Upper lobe of right lung (tissue), 1 donor: ENCODE data around the gene NUSAP1. TPM values are rescaled to one million over a fixed set of nuclear protein-coding genes. Genes with fewer than 3 reads are reported as not detected.
A peak's percentile ranks its signal among the peaks of the same experiment; 100 is the strongest.

ENCODE experiments used
- ATAC-seq: fragments of 200-7000 bp; cut with Tn5 transposase; one replicate; pipeline ENCODE4 v1.9.1; 2020; ENCODE audit warnings: mild to moderate bottlenecking, moderate library complexity
- DNase-seq: peaks from one replicate; pipeline ENCODE4 v3.0.0-alpha.2; 2020
- H3K27ac ChIP-seq: fragments of 200-600 bp; one replicate; pipeline ENCODE4 v1.8.0; 2022
- H3K27me3 ChIP-seq: fragments of 200-600 bp; one replicate; pipeline ENCODE4 v1.8.0; 2022; ENCODE audit warnings: mild to moderate bottlenecking
- H3K36me3 ChIP-seq: fragments of 200-600 bp; one replicate; pipeline ENCODE4 v1.8.0; 2022
- H3K4me1 ChIP-seq: fragments of 200-600 bp; one replicate; pipeline ENCODE4 v1.8.0; 2022
- H3K4me3 ChIP-seq: fragments of 200-600 bp; one replicate; pipeline ENCODE4 v1.8.0; 2022; ENCODE audit warnings: mild to moderate bottlenecking
- H3K9me3 ChIP-seq: fragments of 200-600 bp; one replicate; pipeline ENCODE4 v1.8.0; 2022
- CTCF ChIP-seq: fragments of 200-600 bp; IDR thresholded peaks from one replicate; pipeline ENCODE4 v1.8.0; 2022; ENCODE audit warnings: antibody characterized with exemption
- intact Hi-C: fragments of 100-400 bp; cut with DNase I; formaldehyde crosslinking; loops from one replicate; pipeline ENCODE4 v1.11.0; 2022
- total RNA-seq: library from RNA; stranded (reverse); fragmentation: NEBNext Ultra II Directional; extraction: Animal tissue kit (Norgen Biotek cat#: 25700); gene quantifications from one replicate; pipeline ENCODE4 v1.2.1, GENCODE V29; 2021
- donor health status: DM: no; HTN: yes; CAD: no; lungs with severe emphysema.

The NUSAP1 gene
- total RNA-seq, 1 donor from 2014 or later = 6.7 TPM

- H3K4me1 ChIP-seq = peaks cover 4% of the 10 kb centered on the region
- ATAC-seq = no peak
- H3K36me3 ChIP-seq = peaks cover 58% of the 10 kb centered on the region
- no peaks in the 10 kb centered on the region for H3K9me3 ChIP-seq
- no peak overlapping the region for H3K4me3 ChIP-seq
- no peak overlapping the region for H3K27ac ChIP-seq
- no peak for TF ChIP-seq CTCF
- intact Hi-C loops = no loop called here
- no peaks in the 10 kb centered on the region for H3K27me3 ChIP-seq
- no peak for DNase-seq
These were observed 60.0 kb downstream of the NUSAP1 start for GRCh38 chr15:41392659-41393058.

DNA sequence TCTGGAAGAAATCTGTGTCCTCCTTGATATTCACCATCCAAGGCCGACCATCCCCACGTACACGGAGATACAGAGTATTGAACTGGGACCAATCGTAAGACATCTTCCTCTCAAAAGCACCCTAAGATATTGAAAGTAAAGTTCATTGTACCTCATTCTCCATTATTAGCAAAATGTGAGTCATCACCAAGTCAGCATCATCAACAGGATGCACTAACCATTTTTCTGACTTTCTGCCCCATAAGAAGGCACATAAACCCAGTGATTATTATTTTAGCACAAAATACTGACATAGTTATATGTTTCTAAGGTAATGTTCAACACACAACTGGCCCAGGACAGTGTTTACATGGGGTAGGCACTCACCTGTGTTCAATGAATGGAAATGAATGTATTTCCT is 62.2 kb downstream of the NUSAP1 start:
- peaks cover 4% of the 10 kb centered on the region for H3K4me1 ChIP-seq
- H3K27me3 ChIP-seq = no peaks in the 10 kb centered on the region
- intact Hi-C loops = no loop called here
- H3K4me3 ChIP-seq = no peak overlapping the region
- H3K27ac ChIP-seq = no peak overlapping the region
- ATAC-seq (no peak), DNase-seq (no peak)
- no peak for TF ChIP-seq CTCF
- H3K9me3 ChIP-seq = no peaks in the 10 kb centered on the region
- peaks cover 37% of the 10 kb centered on the region for H3K36me3 ChIP-seq

GRCh38 chr15:41396111-41396510 is 63.4 kb downstream of the NUSAP1 start:
- intact Hi-C loops = no loop called here
- no peaks in the 10 kb centered on the region for H3K27me3 ChIP-seq
- H3K4me3 ChIP-seq = no peak overlapping the region
- H3K36me3 ChIP-seq = peaks cover 32% of the 10 kb centered on the region
- ATAC-seq (peak; percentile 86), DNase-seq (no peak)
- peaks cover 8% of the 10 kb centered on the region for H3K4me1 ChIP-seq
- TF ChIP-seq CTCF = no peak
- no peak overlapping the region for H3K27ac ChIP-seq
- no peaks in the 10 kb centered on the region for H3K9me3 ChIP-seq

GRCh38 chr15:41401904-41402267 is 69.2 kb downstream of the NUSAP1 start:
- Histone ChIP-seq H3K9me3 (no peaks in the 10 kb centered on the region), H3K4me1 (peaks cover 15% of the 10 kb centered on the region), H3K36me3 (no peaks in the 10 kb centered on the region), H3K4me3 (peak overlapping the region; percentile 99), H3K27ac (peak overlapping the region; percentile 91), H3K27me3 (no peaks in the 10 kb centered on the region)
- intact Hi-C loops = no loop called here
- ATAC-seq = no peak
- no peak for TF ChIP-seq CTCF
- DNase-seq = no peak

- Histone ChIP-seq H3K4me1 (peaks cover 4% of the 10 kb centered on the region), H3K4me3 (no peak overlapping the region), H3K27ac (no peak overlapping the region), H3K36me3 (no peaks in the 10 kb centered on the region), H3K9me3 (no peaks in the 10 kb centered on the region), H3K27me3 (no peaks in the 10 kb centered on the region)
- no peak for TF ChIP-seq CTCF
- ATAC-seq (peak; percentile 23), DNase-seq (no peak)
- intact Hi-C loops = no loop called here
These were observed 74.7 kb downstream of the NUSAP1 start for GRCh38 chr15:41407341-41407740.

DNA sequence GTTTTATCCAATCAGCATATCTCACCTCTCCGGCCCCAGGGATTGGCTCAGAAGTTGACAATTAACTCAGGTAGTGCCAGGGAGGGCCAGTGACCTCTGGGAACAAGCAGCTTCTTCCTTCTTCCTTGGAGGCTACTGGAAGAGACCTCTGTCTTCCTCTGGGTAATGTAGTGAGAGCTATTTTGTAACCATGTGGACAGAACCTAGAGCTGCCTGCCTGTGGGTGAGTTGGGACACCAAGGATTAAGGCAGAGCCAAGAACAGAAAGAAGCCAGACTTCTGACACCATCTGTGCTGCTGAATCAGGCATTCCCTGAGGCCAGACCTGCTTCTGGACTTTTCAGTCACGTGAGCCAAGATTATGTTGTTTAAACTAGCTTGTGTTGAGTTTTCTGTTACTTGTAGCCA is 75.6 kb downstream of the NUSAP1 start:
- Histone ChIP-seq H3K36me3 (no peaks in the 10 kb centered on the region), H3K27ac (no peak overlapping the region)
- ATAC-seq = peak; percentile 75

More for the DNA sequence above, 75.6 kb downstream of the NUSAP1 start:
- DNase-seq = no peak
- no peak overlapping the region for H3K4me3 ChIP-seq
- no peak for TF ChIP-seq CTCF
- H3K4me1 ChIP-seq = peaks cover under 1% of the 10 kb centered on the region
- no peaks in the 10 kb centered on the region for H3K27me3 ChIP-seq
- intact Hi-C loops = no loop called here
- H3K9me3 ChIP-seq = no peaks in the 10 kb centered on the region
